Adrenal gland (tissue), 12 donors: Measurements from ENCODE around the gene EYA4. TPM values are rescaled to one million over a fixed set of nuclear protein-coding genes. Genes with fewer than 3 reads are reported as not detected.
A peak's percentile ranks its signal among the peaks of the same experiment; 100 is the strongest.

Experiments used
- DNase-seq, 7 donors: peaks; one replicate each; pipeline ENCODE4 v3.0.0-alpha.2; 2019 to 2020
- H3K27ac ChIP-seq, 5 donors: fragments of 200-600 bp; sonication (generic) in 4 of 5; 1 replicate in 3 of 5; 2 replicates in 2 of 5; pipeline versions ENCODE4 v1.5.1 to v1.8.0; 2016 to 2020; ENCODE audit warnings: mild to moderate bottlenecking in 1 of 5
- H3K27me3 ChIP-seq: fragments of 200-600 bp; 2 replicates; pipeline ENCODE4 v1.8.0; 2021
- H3K36me3 ChIP-seq, 2 donors: fragments of 200-600 bp; replicated peaks in 1 of 2; 1 replicate in 1 of 2; 2 replicates in 1 of 2; pipeline versions ENCODE4 v1.5.1 to v1.8.0; 2018 to 2022
- H3K4me1 ChIP-seq, 2 donors: fragments of 200-600 bp; replicated peaks in 1 of 2; 1 replicate in 1 of 2; 2 replicates in 1 of 2; pipeline versions ENCODE4 v1.5.1 to v1.8.0; 2018 to 2021
- H3K4me3 ChIP-seq, 4 donors: fragments of 200-600 bp; sonication (generic) in 3 of 4; one replicate each; pipeline ENCODE4 v1.5.1; 2016 to 2018
- H3K9me3 ChIP-seq, 3 donors: fragments of 200-600 bp; sonication (generic) in 1 of 3; replicated peaks in 1 of 3; 1 replicate in 2 of 3; 2 replicates in 1 of 3; pipeline versions ENCODE4 v1.5.1 to v1.8.0; 2016 to 2021
- CTCF ChIP-seq, 6 experiments: fragments of 450-650 bp in 4 of 6; fragments of 200-600 bp in 2 of 6; sonication (generic) in 1 of 6; IDR thresholded peaks; 1 replicate in 5 of 6; 2 replicates in 1 of 6; pipeline versions ENCODE4 v1.5.1 to v1.8.0; 2016 to 2021; ENCODE audit warnings: antibody characterized with exemption in 6 of 6, mild to moderate bottlenecking in 2 of 6, moderate library complexity in 1 of 6
- POLR2A ChIP-seq, 2 donors: fragments of 450-650 bp; IDR thresholded peaks; one replicate each; pipeline ENCODE4 v1.6.1; 2017; ENCODE audit warnings: antibody characterized with exemption in 2 of 2, mild to moderate bottlenecking in 2 of 2, moderate library complexity in 1 of 2
- WGBS, 4 donors: extraction: QIAGEN DNeasy Blood & Tissue Kit in 2 of 4; methylation state at CpG; one replicate each; pipeline versions ENCODE4 v1.1.5 to v1.1.7; 2013 to 2017; 5-methylcytosine and 5-hydroxymethylcytosine counted together
- intact Hi-C, 2 donors: fragments of 100-400 bp; cut with DNase I; formaldehyde crosslinking; loops; one replicate each; pipeline versions ENCODE4 v1.14.1 to v1.15.0; 2022 to 2023
- polyA plus RNA-seq, 3 donors: library from polyadenylated mRNA; stranded (reverse); fragments of 200-250 nt in 2 of 3; fragments of 350-450 nt in 1 of 3; fragmentation: Illumina TruSeq in 1 of 3; extraction: RNeasy Lipid Tissue Mini Kit (QIAGEN cat#74804) in 1 of 3; gene quantifications; one replicate each; pipeline ENCODE4 v1.2.3, GENCODE V29; 2013 to 2014
- total RNA-seq, 9 donors: library from RNA; depleted of rRNA in 4 of 9; stranded (reverse); fragments of >200 nt in 4 of 9; fragments of 120-200 nt in 1 of 9; fragmentation: NEBNext Ultra II Directional in 1 of 9; extraction: Animal tissue kit (Norgen Biotek cat#: 25700) in 1 of 9; gene quantifications; one replicate each; pipeline versions ENCODE4 v1.1.0 to v1.2.4, GENCODE V29; 2013 to 2023
- donor health status: healthy with polysubstance abuse.
- donor health status: Bipolar disorder and iron deficiency.
- donor health status: DM: yes; HTN: yes; CAD: no.
- donor health status: DM: no; HTN: no; CAD: no.
- donor health status: DM: no; HTN: no; CAD: no.
- donor health status: DM: yes; HTN: yes; CAD: no.

Gene EYA4
- total and polyA plus RNA-seq, 12 donors, result 0.17 to 6.3 (median 1.6) TPM

GRCh38 chr6:133501675-133502270 is 260.6 kb downstream of the EYA4 start:
- DNase-seq, result no peak
- no peaks in the 10 kb centered on the region for H3K36me3 ChIP-seq
- H3K27me3 ChIP-seq, result no peaks in the 10 kb centered on the region
- H3K4me3 ChIP-seq, result no peak overlapping the region
- no peak for TF ChIP-seq CTCF (IDR thresholded peaks at IDR 0.05)
- no peak for TF ChIP-seq POLR2A (IDR thresholded peaks at IDR 0.05)
- intact Hi-C loops, result no loop called here
- H3K9me3 ChIP-seq, result no peaks in the 10 kb centered on the region
- H3K27ac ChIP-seq, result no peak overlapping the region
- no peaks in the 10 kb centered on the region for H3K4me1 ChIP-seq
- 46 to 54% (median 50%) methylated on average over 4 of the region's 4 CpGs for WGBS, 4 donors

GRCh38 chr6:133502441-133503335 is 261.5 kb downstream of the EYA4 start:
- no peaks in the 10 kb centered on the region for H3K27me3 ChIP-seq
- H3K27ac ChIP-seq, result peak overlapping the region in 1 of 5 donors; percentile 36
- no peaks in the 10 kb centered on the region for H3K9me3 ChIP-seq
- intact Hi-C loops, result no loop called here
- WGBS, 4 donors, result 63 to 84% (median 74%) methylated on average over 2 of the region's 2 CpGs
- no peaks in the 10 kb centered on the region for H3K36me3 ChIP-seq
- no peaks in the 10 kb centered on the region for H3K4me1 ChIP-seq
- DNase-seq, result no peak
- no peak for TF ChIP-seq CTCF (IDR thresholded peaks at IDR 0.05)
- TF ChIP-seq POLR2A (IDR thresholded peaks at IDR 0.05), result no peak
- H3K4me3 ChIP-seq, result no peak overlapping the region

- no peak for DNase-seq
- WGBS, 4 donors, result 78 to 95% (median 83%) methylated on average over 1 of the region's 1 CpG
- no peaks in the 10 kb centered on the region for H3K36me3 ChIP-seq
- no peak overlapping the region for H3K27ac ChIP-seq
- no peaks in the 10 kb centered on the region for H3K9me3 ChIP-seq
- no peaks in the 10 kb centered on the region for H3K4me1 ChIP-seq
- no peak overlapping the region for H3K4me3 ChIP-seq
- H3K27me3 ChIP-seq, result no peaks in the 10 kb centered on the region
- intact Hi-C loops, result no loop called here
- no peak for TF ChIP-seq CTCF (IDR thresholded peaks at IDR 0.05)
- TF ChIP-seq POLR2A (IDR thresholded peaks at IDR 0.05), result no peak
These were observed 262.2 kb downstream of the EYA4 start for GRCh38 chr6:133503336-133503729.

GRCh38 chr6:133504158-133504557 is 263.0 kb downstream of the EYA4 start:
- intact Hi-C loops, result no loop called here
- Histone ChIP-seq H3K4me3 (no peak overlapping the region), H3K9me3 (no peaks in the 10 kb centered on the region), H3K4me1 (no peaks in the 10 kb centered on the region), H3K36me3 (no peaks in the 10 kb centered on the region), H3K27me3 (no peaks in the 10 kb centered on the region), H3K27ac (no peak overlapping the region)
- no peak for TF ChIP-seq POLR2A (IDR thresholded peaks at IDR 0.05)
- TF ChIP-seq CTCF (IDR thresholded peaks at IDR 0.05), result no peak
- 75 to 90% (median 81%) methylated on average over 6 of the region's 6 CpGs for WGBS, 4 donors
- DNase-seq, result no peak
